PC-3 (cell line): ENCODE measurements around the gene KCNE5.

Experiments used
- CTCF ChIP-seq: fragments of 300-600 bp; sonication (generic); conservative IDR thresholded peaks from 2 replicates; pipeline ENCODE4 v1.5.1; 2017; ENCODE audit warnings: antibody characterized with exemption, low read depth, mild to moderate bottlenecking, low read length
- EZH2 ChIP-seq: fragments of 300-600 bp; sonication (generic); IDR thresholded peaks from one replicate; pipeline ENCODE4 v1.6.1; 2017; ENCODE audit warnings: antibody characterized with exemption, mild to moderate bottlenecking, low read length; ENCODE audit not compliant: unreplicated experiment

- no peak for TF ChIP-seq CTCF
- no peak for TF ChIP-seq EZH2
These were observed 5.2 kb downstream of the KCNE5 start for GRCh38 chrX:109619771-109620170.
